ENCODE data around the gene TBX10. TPM values are rescaled to one million over a fixed set of nuclear protein-coding genes. Genes with fewer than 3 reads are reported as not detected.
"Not testable (repeated sequence)": the region's sequence is repeated elsewhere in the genome, so short reads cannot be mapped to it uniquely, and the experiment has no call there.

The TBX10 gene
- total RNA-seq, 1 experiment from 2014 or later: not detected

- not testable (repeated sequence) for H3K4ac ChIP-seq (ENCODE audit: low read depth, low read length); H2BK12ac ChIP-seq (ENCODE audit: insufficient read length, low read depth, low read length); H3K14ac ChIP-seq (ENCODE audit: insufficient read depth, low read length); H2BK20ac ChIP-seq (ENCODE audit: low read depth, low read length, poor library complexity, severe bottlenecking); H2BK120ac ChIP-seq (ENCODE audit: low read depth, low read length, poor library complexity, severe bottlenecking); H3K4me2 ChIP-seq (ENCODE audit: insufficient read depth, insufficient read length, low read length); H3K79me1 ChIP-seq (ENCODE audit: insufficient read depth, low read depth, low read length, poor library complexity, severe bottlenecking); H3K18ac ChIP-seq (ENCODE audit: insufficient read length, low read depth, low read length); H3K79me2 ChIP-seq (ENCODE audit: insufficient read depth, low read length); DNase-seq; H3K56ac ChIP-seq (ENCODE audit: insufficient read length, low read depth, low read length); H3K9ac ChIP-seq (ENCODE audit: extremely low read depth, insufficient read length, low read length); H3K27ac Mint-ChIP-seq; H3K23me2 ChIP-seq (ENCODE audit: insufficient read length, low read depth, low read length, poor library complexity, severe bottlenecking); H3K9me3 Mint-ChIP-seq; H4K91ac ChIP-seq (ENCODE audit: insufficient read length, low read depth, low read length); H2AK5ac ChIP-seq (ENCODE audit: insufficient read length, low read length); H3K9me3 ChIP-seq (ENCODE audit: control insufficient read depth, low read depth, low read length); H3K4me1 ChIP-seq (ENCODE audit: insufficient read depth, low read length); H4K20me1 ChIP-seq (ENCODE audit: control insufficient read depth, insufficient read depth, insufficient read length); H3K27me3 ChIP-seq (ENCODE audit: insufficient read depth, low read length); H3K27ac ChIP-seq (ENCODE audit: insufficient read length, low read depth, low read length); H3K23ac ChIP-seq (ENCODE audit: insufficient read length, low read depth, low read length); H3T11ph ChIP-seq (ENCODE audit: low read length); H2BK5ac ChIP-seq (ENCODE audit: insufficient read length, low read length); H4K8ac ChIP-seq (replicated peaks; ENCODE audit: insufficient read length, low read depth, low read length); H2BK15ac ChIP-seq (ENCODE audit: low read depth, low read length); H4K5ac ChIP-seq (ENCODE audit: insufficient read length, low read depth, low read length); H2AFZ ChIP-seq (ENCODE audit: low read length)
- peaks cover 24% of the 10 kb centered on the region for H3K27me3 Mint-ChIP-seq (ENCODE audit: low read depth)
- no CpG with 5 or more reads among the region's 1 CpG for WGBS (ENCODE audit: extremely low coverage, insufficient read length, low lambda C conversion rate)
- peak overlapping the region; percentile 6 to 15; a peak in 1 of 5 replicates for H3K4me3 Mint-ChIP-seq
- peaks cover 20 to 38% (median 37%) of the 10 kb centered on the region in 3 experiments for H3K36me3 Mint-ChIP-seq (ENCODE audit: insufficient read depth in 1 of 3, low read depth in 3 of 3)
- H3K4me1 Mint-ChIP-seq: peaks cover 41 to 48% of the 10 kb centered on the region in 2 experiments
These were observed 15.8 kb downstream of the TBX10 start for GRCh38 chr11:67623795-67624194.

DNA sequence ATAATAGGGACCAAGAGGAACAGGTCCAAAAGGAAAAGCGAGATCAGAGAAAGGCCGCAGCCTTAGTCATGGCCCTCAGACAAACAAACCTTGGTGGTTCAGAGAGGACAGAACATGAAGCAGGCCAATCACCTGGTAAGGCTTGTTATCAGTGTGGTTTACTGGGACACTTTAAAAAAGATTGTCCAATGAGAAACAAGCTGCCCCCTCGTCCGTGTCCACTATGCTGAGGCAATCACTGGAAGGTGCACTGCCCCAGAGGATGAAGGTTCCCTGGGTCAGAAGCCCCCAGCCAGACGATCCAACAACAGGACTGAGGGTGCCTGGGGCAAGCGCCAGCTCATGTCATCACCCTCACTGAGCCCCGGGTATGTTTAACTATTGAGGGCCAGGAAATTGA lies 16.7 kb downstream of the TBX10 start:
- not testable (repeated sequence) for H3K79me2 ChIP-seq (ENCODE audit: insufficient read depth, low read length); H3K14ac ChIP-seq (ENCODE audit: insufficient read depth, low read length); H3K4ac ChIP-seq (ENCODE audit: low read depth, low read length); H4K8ac ChIP-seq (replicated peaks; ENCODE audit: insufficient read length, low read depth, low read length); H3K9ac ChIP-seq (ENCODE audit: extremely low read depth, insufficient read length, low read length); H2BK120ac ChIP-seq (ENCODE audit: low read depth, low read length, poor library complexity, severe bottlenecking); H3K56ac ChIP-seq (ENCODE audit: insufficient read length, low read depth, low read length); H4K5ac ChIP-seq (ENCODE audit: insufficient read length, low read depth, low read length); H3K27me3 ChIP-seq (ENCODE audit: insufficient read depth, low read length); H2AK5ac ChIP-seq (ENCODE audit: insufficient read length, low read length); H2AFZ ChIP-seq (ENCODE audit: low read length); H3K23me2 ChIP-seq (ENCODE audit: insufficient read length, low read depth, low read length, poor library complexity, severe bottlenecking); H3T11ph ChIP-seq (ENCODE audit: low read length); H3K9me3 Mint-ChIP-seq; H3K23ac ChIP-seq (ENCODE audit: insufficient read length, low read depth, low read length); H2BK5ac ChIP-seq (ENCODE audit: insufficient read length, low read length); H2BK15ac ChIP-seq (ENCODE audit: low read depth, low read length); H3K27ac ChIP-seq (ENCODE audit: insufficient read length, low read depth, low read length); H3K4me1 ChIP-seq (ENCODE audit: insufficient read depth, low read length); H3K79me1 ChIP-seq (ENCODE audit: insufficient read depth, low read depth, low read length, poor library complexity, severe bottlenecking); H2BK12ac ChIP-seq (ENCODE audit: insufficient read length, low read depth, low read length); H3K27ac Mint-ChIP-seq; H3K9me3 ChIP-seq (ENCODE audit: control insufficient read depth, low read depth, low read length); H2BK20ac ChIP-seq (ENCODE audit: low read depth, low read length, poor library complexity, severe bottlenecking); H4K20me1 ChIP-seq (ENCODE audit: control insufficient read depth, insufficient read depth, insufficient read length); H4K91ac ChIP-seq (ENCODE audit: insufficient read length, low read depth, low read length); H3K4me2 ChIP-seq (ENCODE audit: insufficient read depth, insufficient read length, low read length); H3K18ac ChIP-seq (ENCODE audit: insufficient read length, low read depth, low read length)
- Mint-ChIP-seq H3K4me1 (peaks cover 44 to 52% of the 10 kb centered on the region in 2 experiments), H3K36me3 (ENCODE audit: insufficient read depth in 1 of 3, low read depth in 3 of 3) (peaks cover 20 to 43% (median 40%) of the 10 kb centered on the region in 3 experiments), H3K27me3 (ENCODE audit: low read depth) (peaks cover 33% of the 10 kb centered on the region), H3K4me3 (peak overlapping the region; percentile 88 to 93)
- peak; percentile 29 for DNase-seq
- WGBS (ENCODE audit: extremely low coverage, insufficient read length, low lambda C conversion rate): no CpG with 5 or more reads among the region's 7 CpGs

Data from H9 (cell line).